CD8-positive, alpha-beta memory T cell (primary cell): Measurements from ENCODE around the gene BBX. TPM values are rescaled to one million over a fixed set of nuclear protein-coding genes. Genes with fewer than 3 reads are reported as not detected.

Experiments used
- CTCF ChIA-PET: fragments of 350-600 bp; sonication (Branson Sonifier 250); formaldehyde crosslinking; loops from one replicate; lab custom pipeline; 2021; ENCODE audit warnings: antibody characterized with exemption; lab: Charles Lee
- POLR2A ChIA-PET: fragments of 350-600 bp; sonication (Branson Sonifier 250); formaldehyde crosslinking; loops from one replicate; lab custom pipeline; 2021; ENCODE audit warnings: antibody characterized with exemption; lab: Charles Lee
- DNase-seq, 5 donors: peaks; one replicate each; pipeline versions ENCODE4 v3.0.0 to v3.0.0-alpha.2; 2020 to 2022; ENCODE audit warnings: mixed read lengths in 1 of 5
- H3K27ac ChIP-seq: one replicate; pipeline ENCODE4 v1.7.0; 2013; ENCODE audit warnings: low read depth, mild to moderate bottlenecking, low read length, moderate library complexity
- H3K27me3 ChIP-seq: 2 replicates; pipeline ENCODE4 v1.7.0; 2013; ENCODE audit warnings: low read length, mild to moderate bottlenecking; ENCODE audit not compliant: insufficient read depth, poor library complexity, severe bottlenecking
- H3K36me3 ChIP-seq: 2 replicates; pipeline ENCODE4 v1.7.0; 2013; ENCODE audit warnings: mild to moderate bottlenecking, low read length, moderate library complexity; ENCODE audit not compliant: insufficient read depth
- H3K4me1 ChIP-seq: 2 replicates; pipeline ENCODE4 v1.7.0; 2013; ENCODE audit warnings: mild to moderate bottlenecking, low read length, moderate library complexity; ENCODE audit not compliant: insufficient read depth
- H3K4me3 ChIP-seq: 2 replicates; pipeline ENCODE4 v1.7.0; 2013; ENCODE audit warnings: mild to moderate bottlenecking, low read length
- H3K9me3 ChIP-seq: 2 replicates; pipeline ENCODE4 v1.7.0; 2013; ENCODE audit warnings: mild to moderate bottlenecking, low read length
- H3K27ac Mint-ChIP-seq, 8 donors: one replicate each; pipeline ENCODE4 v1.8.0; 2020 to 2021; ENCODE audit warnings: mixed read lengths in 8 of 8, mild to moderate bottlenecking in 6 of 8, inconsistent platforms in 3 of 8, moderate library complexity in 3 of 8
- H3K27me3 Mint-ChIP-seq, 2 donors: one replicate each; pipeline ENCODE4 v1.8.0; 2020 to 2021; ENCODE audit warnings: mixed read lengths in 2 of 2, mild to moderate bottlenecking in 1 of 2, moderate library complexity in 1 of 2
- H3K36me3 Mint-ChIP-seq, 3 donors: one replicate each; pipeline ENCODE4 v1.8.0; 2020 to 2021; ENCODE audit warnings: mixed read lengths in 3 of 3, inconsistent platforms in 1 of 3, mild to moderate bottlenecking in 1 of 3
- H3K4me1 Mint-ChIP-seq, 3 donors: one replicate each; pipeline ENCODE4 v1.8.0; 2020 to 2021; ENCODE audit warnings: mixed read lengths in 3 of 3, inconsistent platforms in 1 of 3, mild to moderate bottlenecking in 1 of 3
- H3K4me3 Mint-ChIP-seq, 7 donors: one replicate each; pipeline ENCODE4 v1.8.0; 2020 to 2021; ENCODE audit warnings: mixed read lengths in 7 of 7, mild to moderate bottlenecking in 6 of 7, moderate library complexity in 4 of 7, inconsistent platforms in 2 of 7
- H3K9me3 Mint-ChIP-seq, 5 donors: one replicate each; pipeline ENCODE4 v1.8.0; 2020 to 2022; ENCODE audit warnings: mixed read lengths in 5 of 5, mild to moderate bottlenecking in 3 of 5, moderate library complexity in 2 of 5, inconsistent platforms in 1 of 5
- polyA plus RNA-seq: library from polyadenylated mRNA; unstranded; fragments of 300-500 nt; fragmentation: Illumina TruSeq; gene quantifications from one replicate; pipeline ENCODE4 v1.2.3, GENCODE V29; 2021
- total RNA-seq, 2 experiments: library from RNA; stranded (reverse); gene quantifications; one replicate each; pipeline ENCODE4 v1.2.3, GENCODE V29; 2021

The BBX gene
- total and polyA plus RNA-seq, 3 experiments from 2014 or later: 44.5 to 126 (median 54.0) TPM

GRCh38 chr3:107853821-107854220 is 331.1 kb downstream of the BBX start:
- no peaks in the 10 kb centered on the region for H3K27me3 ChIP-seq
- no peaks in the 10 kb centered on the region for H3K36me3 ChIP-seq
- H3K4me3 ChIP-seq: no peak overlapping the region
- H3K4me1 Mint-ChIP-seq: no peaks in the 10 kb centered on the region
- peaks cover 0 to 11% (median 2%) of the 10 kb centered on the region in 3 donors for H3K36me3 Mint-ChIP-seq
- peaks cover 0 to 2% (median 0%) of the 10 kb centered on the region in 5 donors for H3K9me3 Mint-ChIP-seq
- H3K27ac ChIP-seq: no peak overlapping the region
- H3K4me1 ChIP-seq: no peaks in the 10 kb centered on the region
- H3K4me3 Mint-ChIP-seq: no peak overlapping the region
- POLR2A ChIA-PET: no interaction called here
- DNase-seq: no peak
- CTCF ChIA-PET: interaction anchor here (2.1 kb wide), 1 partner anchor 8 kb away, joined by 7 read pairs; no protein-coding TSS in a partner anchor
- H3K9me3 ChIP-seq: no peaks in the 10 kb centered on the region
- H3K27me3 Mint-ChIP-seq: peaks cover 7 to 11% of the 10 kb centered on the region in 2 donors
- no peak overlapping the region for H3K27ac Mint-ChIP-seq

- Histone ChIP-seq H3K36me3 (no peaks in the 10 kb centered on the region), H3K4me1 (no peaks in the 10 kb centered on the region), H3K9me3 (no peaks in the 10 kb centered on the region), H3K4me3 (no peak overlapping the region), H3K27me3 (no peaks in the 10 kb centered on the region), H3K27ac (no peak overlapping the region)
- DNase-seq: no peak
- CTCF ChIA-PET: interaction anchor here (0.7 to 2.1 kb wide), 2 partner anchors 9 to 11 kb away, joined by 4 to 7 read pairs; no protein-coding TSS in a partner anchor
- peaks cover 7 to 9% of the 10 kb centered on the region in 2 donors for H3K27me3 Mint-ChIP-seq
- no peak overlapping the region for H3K4me3 Mint-ChIP-seq
- POLR2A ChIA-PET: no interaction called here
- H3K4me1 Mint-ChIP-seq: no peaks in the 10 kb centered on the region
- no peak overlapping the region for H3K27ac Mint-ChIP-seq
- peaks cover 0 to 2% (median 0%) of the 10 kb centered on the region in 5 donors for H3K9me3 Mint-ChIP-seq
- peaks cover 0 to 8% (median 2%) of the 10 kb centered on the region in 3 donors for H3K36me3 Mint-ChIP-seq
Measured at GRCh38 chr3:107854733-107855132, 332.0 kb downstream of the BBX start.

- Histone ChIP-seq H3K4me1 (no peaks in the 10 kb centered on the region), H3K9me3 (no peaks in the 10 kb centered on the region), H3K4me3 (no peak overlapping the region), H3K27me3 (no peaks in the 10 kb centered on the region), H3K27ac (no peak overlapping the region), H3K36me3 (no peaks in the 10 kb centered on the region)
- POLR2A ChIA-PET: no interaction called here
- no peak for DNase-seq
- Mint-ChIP-seq H3K36me3 (peaks cover 0 to 7% (median 2%) of the 10 kb centered on the region in 3 donors), H3K4me1 (no peaks in the 10 kb centered on the region), H3K27me3 (peaks cover 6 to 7% of the 10 kb centered on the region in 2 donors), H3K4me3 (no peak overlapping the region), H3K27ac (no peak overlapping the region), H3K9me3 (peaks cover 0 to 2% (median 0%) of the 10 kb centered on the region in 5 donors)
- CTCF ChIA-PET: interaction anchor here (2.1 kb wide), 1 partner anchor 10 kb away, joined by 7 read pairs; no protein-coding TSS in a partner anchor
Measured at GRCh38 chr3:107855710-107856109, 332.9 kb downstream of the BBX start.

- Mint-ChIP-seq H3K4me3 (no peak overlapping the region), H3K9me3 (no peaks in the 10 kb centered on the region), H3K36me3 (peaks cover 0 to under 1% (median 0%) of the 10 kb centered on the region in 3 donors), H3K4me1 (peaks cover 0 to 3% (median 2%) of the 10 kb centered on the region in 3 donors), H3K27ac (no peak overlapping the region), H3K27me3 (peaks cover 0 to 7% of the 10 kb centered on the region in 2 donors)
- H3K36me3 ChIP-seq: no peaks in the 10 kb centered on the region
- CTCF ChIA-PET: no interaction called here
- H3K27ac ChIP-seq: no peak overlapping the region
- no peak for DNase-seq
- H3K9me3 ChIP-seq: no peaks in the 10 kb centered on the region
- H3K4me3 ChIP-seq: no peak overlapping the region
- POLR2A ChIA-PET: no interaction called here
- H3K4me1 ChIP-seq: no peaks in the 10 kb centered on the region
- no peaks in the 10 kb centered on the region for H3K27me3 ChIP-seq
Measured at GRCh38 chr3:107857854-107858253, 335.1 kb downstream of the BBX start.

GRCh38 chr3:107858876-107859275 is 336.1 kb downstream of the BBX start:
- no peaks in the 10 kb centered on the region for H3K4me1 ChIP-seq
- H3K4me3 ChIP-seq: no peak overlapping the region
- DNase-seq: no peak
- Mint-ChIP-seq H3K9me3 (no peaks in the 10 kb centered on the region), H3K36me3 (no peaks in the 10 kb centered on the region), H3K4me1 (peaks cover 0 to 3% (median 2%) of the 10 kb centered on the region in 3 donors), H3K27ac (no peak overlapping the region), H3K4me3 (no peak overlapping the region), H3K27me3 (peaks cover 0 to 7% of the 10 kb centered on the region in 2 donors)
- H3K27ac ChIP-seq: no peak overlapping the region
- H3K9me3 ChIP-seq: no peaks in the 10 kb centered on the region
- CTCF ChIA-PET: interaction anchor here (1.0 kb wide), 1 partner anchor 69 kb away, joined by 3 read pairs; no protein-coding TSS in a partner anchor
- no peaks in the 10 kb centered on the region for H3K36me3 ChIP-seq
- H3K27me3 ChIP-seq: no peaks in the 10 kb centered on the region
- POLR2A ChIA-PET: no interaction called here

Other genes starting within 250 kb of the BBX start
- not detected for gene CCDC54, start 145.5 kb upstream of the BBX start, total RNA-seq
- gene CCDC54, start 145.5 kb upstream of the BBX start, polyA plus RNA-seq: 0.14 TPM